ENCODE measurements around the gene PAFAH2. TPM values are rescaled to one million over a fixed set of nuclear protein-coding genes. Genes with fewer than 3 reads are reported as not detected.

Gene PAFAH2
- total RNA-seq, 2 experiments from 2014 or later, result 5.9 to 7.3 TPM

- POLR2A ChIA-PET, result no interaction called here
- no peak for DNase-seq
- no peak overlapping the region for H3K4me3 Mint-ChIP-seq
- intact Hi-C loops (cut with micrococcal nuclease), result no loop called here
- H3K9me3 Mint-ChIP-seq, result no peaks in the 10 kb centered on the region
- no peaks in the 10 kb centered on the region for H3K36me3 Mint-ChIP-seq
- H3K27me3 Mint-ChIP-seq, result peaks cover 4% of the 10 kb centered on the region
- no peaks in the 10 kb centered on the region for H3K4me1 Mint-ChIP-seq (ENCODE audit: low read depth)
- CTCF ChIA-PET, result interaction anchor here (0.5 to 1.1 kb wide), 2 partner anchors 17 to 115 kb away, joined by 3 to 4 read pairs; no protein-coding TSS in a partner anchor
- no peak overlapping the region for H3K27ac Mint-ChIP-seq
Measured at GRCh38 chr1:26029054-26029863, 31.4 kb upstream of the PAFAH2 start.

- no peaks in the 10 kb centered on the region for H3K9me3 Mint-ChIP-seq
- no peak for DNase-seq
- ChIA-PET POLR2A (no interaction called here), CTCF (interaction anchor here (1.1 kb wide), 1 partner anchor 116 kb away, joined by 4 read pairs; no protein-coding TSS in a partner anchor)
- H3K4me1 Mint-ChIP-seq (ENCODE audit: low read depth), result no peaks in the 10 kb centered on the region
- H3K36me3 Mint-ChIP-seq, result no peaks in the 10 kb centered on the region
- peaks cover 2% of the 10 kb centered on the region for H3K27me3 Mint-ChIP-seq
- no peak overlapping the region for H3K27ac Mint-ChIP-seq
- intact Hi-C loops (cut with micrococcal nuclease), result no loop called here
- no peak overlapping the region for H3K4me3 Mint-ChIP-seq
Measured at GRCh38 chr1:26028490-26028980, 30.7 kb upstream of the PAFAH2 start.

GRCh38 chr1:26027716-26028489 lies 30.0 kb upstream of the PAFAH2 start:
- peak; percentile 20 for DNase-seq
- no peak overlapping the region for H3K4me3 Mint-ChIP-seq
- H3K9me3 Mint-ChIP-seq, result no peaks in the 10 kb centered on the region
- H3K27ac Mint-ChIP-seq, result no peak overlapping the region
- no peaks in the 10 kb centered on the region for H3K4me1 Mint-ChIP-seq (ENCODE audit: low read depth)
- intact Hi-C loops (cut with micrococcal nuclease), result no loop called here
- ChIA-PET POLR2A (no interaction called here), CTCF (interaction anchor here (0.6 to 2.2 kb wide), 3 partner anchors 9 to 369 kb away, joined by 3 to 7 read pairs (median 3); no protein-coding TSS in a partner anchor)
- H3K36me3 Mint-ChIP-seq, result no peaks in the 10 kb centered on the region
- H3K27me3 Mint-ChIP-seq, result no peaks in the 10 kb centered on the region

- H3K9me3 Mint-ChIP-seq, result no peaks in the 10 kb centered on the region
- no peak overlapping the region for H3K27ac Mint-ChIP-seq
- no peak for DNase-seq
- intact Hi-C loops (cut with micrococcal nuclease), result no loop called here
- no peaks in the 10 kb centered on the region for H3K36me3 Mint-ChIP-seq
- ChIA-PET CTCF (interaction anchor here (2.2 kb wide), 1 partner anchor 11 kb away, joined by 7 read pairs; no protein-coding TSS in a partner anchor), POLR2A (no interaction called here)
- no peak overlapping the region for H3K4me3 Mint-ChIP-seq
- H3K27me3 Mint-ChIP-seq, result no peaks in the 10 kb centered on the region
- H3K4me1 Mint-ChIP-seq (ENCODE audit: low read depth), result no peaks in the 10 kb centered on the region
Measured at GRCh38 chr1:26025517-26025916, 27.7 kb upstream of the PAFAH2 start.

GRCh38 chr1:26025060-26025459 lies 27.2 kb upstream of the PAFAH2 start:
- Mint-ChIP-seq H3K9me3 (no peaks in the 10 kb centered on the region), H3K4me3 (no peak overlapping the region), H3K36me3 (no peaks in the 10 kb centered on the region), H3K27ac (no peak overlapping the region), H3K27me3 (peaks cover 2% of the 10 kb centered on the region), H3K4me1 (ENCODE audit: low read depth) (no peaks in the 10 kb centered on the region)
- ChIA-PET POLR2A (no interaction called here), CTCF (no interaction called here)
- no peak for DNase-seq
- intact Hi-C loops (cut with micrococcal nuclease), result no loop called here

GRCh38 chr1:26023826-26024225 lies 26.0 kb upstream of the PAFAH2 start:
- POLR2A ChIA-PET, result no interaction called here
- H3K4me3 Mint-ChIP-seq, result no peak overlapping the region
- no peaks in the 10 kb centered on the region for H3K9me3 Mint-ChIP-seq
- no peak overlapping the region for H3K27ac Mint-ChIP-seq
- CTCF ChIA-PET, result interaction anchor here (0.6 to 1.3 kb wide), 2 partner anchors 11 to 24 kb away, joined by 3 read pairs; no protein-coding TSS in a partner anchor
- intact Hi-C loops (cut with micrococcal nuclease), result no loop called here
- H3K4me1 Mint-ChIP-seq (ENCODE audit: low read depth), result no peaks in the 10 kb centered on the region
- H3K36me3 Mint-ChIP-seq, result no peaks in the 10 kb centered on the region
- H3K27me3 Mint-ChIP-seq, result peaks cover 2% of the 10 kb centered on the region
- no peak for DNase-seq

GRCh38 chr1:26023009-26023408 lies 25.1 kb upstream of the PAFAH2 start:
- no peaks in the 10 kb centered on the region for H3K9me3 Mint-ChIP-seq
- peaks cover 2% of the 10 kb centered on the region for H3K27me3 Mint-ChIP-seq
- no peaks in the 10 kb centered on the region for H3K4me1 Mint-ChIP-seq (ENCODE audit: low read depth)
- H3K4me3 Mint-ChIP-seq, result no peak overlapping the region
- no peak for DNase-seq
- intact Hi-C loops (cut with micrococcal nuclease), result no loop called here
- CTCF ChIA-PET, result no interaction called here
- POLR2A ChIA-PET, result no interaction called here
- H3K36me3 Mint-ChIP-seq, result no peaks in the 10 kb centered on the region
- H3K27ac Mint-ChIP-seq, result no peak overlapping the region

DNA sequence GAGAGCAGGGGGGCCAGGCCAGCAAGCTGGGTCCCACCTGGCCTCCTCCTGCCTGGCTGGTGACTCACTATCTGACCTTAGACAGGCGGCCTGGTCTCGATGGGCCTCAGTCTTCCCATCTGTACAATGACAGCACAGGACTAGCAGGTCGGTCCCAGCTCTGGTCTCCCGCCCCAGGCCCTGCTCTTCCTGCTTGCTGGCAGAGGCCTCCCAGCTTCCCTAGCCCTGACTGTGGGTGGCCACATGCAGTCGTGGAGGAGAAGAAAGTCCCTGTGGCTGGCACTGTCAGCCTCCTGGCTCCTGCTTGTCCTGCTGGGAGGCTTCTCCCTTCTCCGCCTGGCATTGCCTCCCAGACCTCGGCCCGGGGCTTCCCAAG lies 24.5 kb upstream of the PAFAH2 start:
- Mint-ChIP-seq H3K27me3 (peaks cover 2% of the 10 kb centered on the region), H3K9me3 (no peaks in the 10 kb centered on the region), H3K27ac (no peak overlapping the region), H3K36me3 (no peaks in the 10 kb centered on the region), H3K4me1 (ENCODE audit: low read depth) (no peaks in the 10 kb centered on the region), H3K4me3 (no peak overlapping the region)
- CTCF ChIA-PET, result interaction anchor here (2.3 kb wide), 1 partner anchor 128 kb away, joined by 5 read pairs; no protein-coding TSS in a partner anchor
- DNase-seq, result no peak
- intact Hi-C loops (cut with micrococcal nuclease), result no loop called here
- POLR2A ChIA-PET, result no interaction called here

- Mint-ChIP-seq H3K36me3 (no peaks in the 10 kb centered on the region), H3K9me3 (no peaks in the 10 kb centered on the region), H3K4me3 (no peak within 1 kb of the TSS), H3K27me3 (peaks cover 2% of the 10 kb centered on the region), H3K4me1 (ENCODE audit: low read depth) (no peaks in the 10 kb centered on the region), H3K27ac (no peak within 1 kb of the TSS)
- DNase-seq, result no peak
- CTCF ChIA-PET, result interaction anchor here (0.9 to 2.3 kb wide), 2 partner anchors 14 to 127 kb away, joined by 4 to 5 read pairs; no protein-coding TSS in a partner anchor
- POLR2A ChIA-PET, result no interaction called here
- intact Hi-C loops (cut with micrococcal nuclease), result no loop called here
Measured at GRCh38 chr1:26021647-26022403, 24.0 kb upstream of the PAFAH2 start, which contains the start of gene EXTL1. Gene EXTL1, plus strand, starts transcription at chr1:26021775. Its CDS starts 872 bp downstream, at chr1:26022647.

DNA sequence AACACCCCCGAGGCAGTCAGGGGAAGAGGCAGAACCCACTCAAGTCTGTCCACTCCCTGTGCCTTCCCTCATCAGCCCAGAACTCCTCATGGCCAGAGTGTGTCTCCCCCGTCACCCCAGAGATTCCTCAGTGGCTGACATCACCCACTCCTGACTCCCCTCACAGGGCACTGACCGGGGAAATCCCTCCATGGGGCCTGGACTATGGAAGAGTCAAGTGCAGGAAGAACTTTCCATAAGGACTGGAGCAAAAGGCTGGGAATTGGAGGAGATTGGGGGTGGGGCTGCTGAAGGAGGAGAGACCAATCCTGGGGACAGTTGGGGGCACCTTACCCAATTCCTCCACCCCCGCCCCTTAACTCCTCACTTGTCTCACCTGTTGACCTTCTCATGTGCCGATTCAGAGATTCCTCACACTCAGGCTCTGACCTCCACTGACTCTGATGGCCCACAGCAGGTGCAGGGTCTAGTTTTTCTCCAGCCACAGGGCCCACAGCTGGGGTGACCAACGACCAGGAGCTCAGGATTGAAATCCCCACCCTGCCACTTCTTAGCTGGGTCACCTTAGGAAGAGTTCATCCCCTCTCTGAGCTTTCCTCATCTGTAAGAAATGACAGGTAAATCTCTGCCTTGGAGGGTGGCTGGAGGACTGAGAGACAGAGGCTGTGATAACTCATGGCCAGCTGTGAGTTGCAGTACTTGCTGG lies 23.2 kb upstream of the PAFAH2 start:
- Mint-ChIP-seq H3K9me3 (no peaks in the 10 kb centered on the region), H3K27ac (no peak overlapping the region), H3K27me3 (peaks cover 2% of the 10 kb centered on the region), H3K4me3 (no peak overlapping the region), H3K36me3 (no peaks in the 10 kb centered on the region), H3K4me1 (ENCODE audit: low read depth) (no peaks in the 10 kb centered on the region)
- DNase-seq, result no peak
- intact Hi-C loops (cut with micrococcal nuclease), result no loop called here
- ChIA-PET POLR2A (no interaction called here), CTCF (interaction anchor here (0.9 to 2.3 kb wide), 2 partner anchors 15 to 126 kb away, joined by 4 to 5 read pairs; no protein-coding TSS in a partner anchor)

DNA sequence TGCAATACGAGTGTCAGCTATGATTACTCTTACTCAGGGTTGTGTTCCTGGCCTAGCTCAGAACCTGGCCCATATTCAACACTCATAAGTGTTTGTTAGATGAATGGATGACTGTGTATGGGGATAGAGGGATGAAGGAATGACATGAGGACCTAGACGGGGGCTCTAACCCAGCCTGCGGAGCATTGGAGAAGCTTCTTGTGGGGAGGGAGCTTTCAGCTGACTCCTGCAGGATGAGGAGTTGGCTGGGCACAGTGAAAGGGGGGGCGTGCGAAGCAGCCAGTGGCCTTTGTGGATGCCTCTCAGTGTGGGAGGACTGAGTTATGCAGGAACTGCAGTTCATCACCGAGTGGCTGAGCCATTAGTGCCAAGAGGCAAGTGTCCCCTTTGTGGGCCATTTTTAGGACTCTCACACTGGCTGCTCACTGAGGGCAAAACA lies 22.5 kb upstream of the PAFAH2 start:
- Mint-ChIP-seq H3K27me3 (peaks cover 2% of the 10 kb centered on the region), H3K36me3 (no peaks in the 10 kb centered on the region), H3K4me3 (no peak overlapping the region), H3K4me1 (ENCODE audit: low read depth) (no peaks in the 10 kb centered on the region), H3K9me3 (no peaks in the 10 kb centered on the region), H3K27ac (no peak overlapping the region)
- DNase-seq, result no peak
- intact Hi-C loops (cut with micrococcal nuclease), result no loop called here
- ChIA-PET POLR2A (no interaction called here), CTCF (interaction anchor here (0.6 to 2.3 kb wide), 2 partner anchors 21 to 126 kb away, joined by 3 to 5 read pairs; no protein-coding TSS in a partner anchor)

Data from activated CD4-positive, alpha-beta memory T cell treated with anti-CD3 and anti-CD28 coated beads for 36 hours (primary cell).